HL-60 (cell line): ENCODE data around the gene TTC16.

Source experiments
- CTCF ChIP-seq: IDR thresholded peaks from one replicate; pipeline ENCODE4 v1.5.1; 2011; ENCODE audit warnings: low read length, control low read depth, inconsistent platforms; ENCODE audit not compliant: insufficient read depth
- POLR2AphosphoS5 ChIP-seq: IDR thresholded peaks from 2 replicates; pipeline ENCODE4 v1.6.1; 2012; ENCODE audit warnings: low read depth
- REST ChIP-seq: IDR thresholded peaks from 2 replicates; pipeline ENCODE4 v1.6.1; 2012; ENCODE audit warnings: low read depth; ENCODE audit not compliant: insufficient replicate concordance
- SPI1 ChIP-seq: IDR thresholded peaks from 2 replicates; pipeline ENCODE4 v1.6.1; 2012; ENCODE audit warnings: low read depth, mild to moderate bottlenecking, borderline replicate concordance

- TF ChIP-seq CTCF (no peak), REST (no peak), POLR2AphosphoS5 (no peak), SPI1 (no peak)
Measured at GRCh38 chr9:127755061-127756060, 39.5 kb downstream of the TTC16 start.
